GM12878 (cell line): ENCODE results near the gene VEPH1. TPM values are rescaled to one million over a fixed set of nuclear protein-coding genes. Genes with fewer than 3 reads are reported as not detected.

Experiments
- ATAC-seq: fragments of 200-7000 bp; cut with Tn5 transposase; 3 replicates; pipeline ENCODE4 v1.9.1; 2020; ENCODE audit warnings: mild to moderate bottlenecking, moderate library complexity
- BruUV-seq: library from RNA; stranded (reverse); fragments of 400-500 nt; replicated peaks from 2 replicates; lab custom pipeline; 2021; lab: Mats Ljungman, UMichigan
- CTCF ChIA-PET: fragments of 300-600 bp; sonication (Branson Sonifier 250); formaldehyde crosslinking; extraction: SDS; loops from one replicate; lab custom pipeline; 2021; ENCODE audit warnings: inconsistent platforms; lab: Yijun Ruan, JAX
- POLR2A ChIA-PET: fragments of 350-600 bp; formaldehyde crosslinking; extraction: SDS; loops from one replicate; lab custom pipeline; 2021; ENCODE audit warnings: inconsistent platforms; lab: Charles Lee
- RAD21 ChIA-PET: fragments of 300-600 bp; sonication (Branson Sonifier 250); formaldehyde crosslinking; loops from one replicate; lab custom pipeline; 2023; ENCODE audit warnings: antibody characterized with exemption; ENCODE audit not compliant: unreplicated experiment; lab: Charles Lee
- SMC1A ChIA-PET: fragments of 300-600 bp; sonication (Branson Sonifier 250); formaldehyde crosslinking; loops from one replicate; lab custom pipeline; 2023; ENCODE audit not compliant: unreplicated experiment, uncharacterized antibody; lab: Charles Lee
- DNase-seq: peaks from one replicate; pipeline ENCODE4 v3.0.0-alpha.2; 2011; ENCODE audit warnings: low read depth, low spot score
- FAIRE-seq: peaks from 3 replicates; lab custom pipeline; 2011; peaks lifted over from hg19 to GRCh38; lab: Jason Lieb, UNC
- H2AFZ ChIP-seq: 2 replicates; pipeline ENCODE4 v1.6.0; 2011; ENCODE audit warnings: low read depth, low read length, control low read depth; ENCODE audit not compliant: control insufficient read depth
- H3K27ac ChIP-seq: 2 replicates; pipeline ENCODE4 v1.5.1; 2011; ENCODE audit warnings: control low read depth; ENCODE audit not compliant: control insufficient read depth, insufficient read depth
- H3K27me3 ChIP-seq, 2 experiments: replicated peaks in 1 of 2; 2 replicates each; pipeline versions ENCODE4 v1.6.0 to v1.6.1; 2011; ENCODE audit warnings: low read length in 1 of 2; ENCODE audit not compliant: control insufficient read depth in 2 of 2, insufficient read depth in 2 of 2
- H3K36me3 ChIP-seq, 2 experiments: 2 replicates each; pipeline ENCODE4 v1.5.1; 2011; ENCODE audit warnings: low read length in 1 of 2; ENCODE audit not compliant: control insufficient read depth in 2 of 2, insufficient read depth in 2 of 2
- H3K4me1 ChIP-seq: 2 replicates; pipeline ENCODE4 v1.6.1; 2011; ENCODE audit warnings: mild to moderate bottlenecking, low read length, moderate library complexity, mixed read lengths; ENCODE audit not compliant: control insufficient read depth, insufficient read depth
- H3K4me2 ChIP-seq: 2 replicates; pipeline ENCODE4 v1.6.0; 2011; ENCODE audit warnings: control low read depth; ENCODE audit not compliant: control insufficient read depth, insufficient read depth
- H3K4me3 ChIP-seq: fragments of 200-600 bp; sonication (generic); 2 replicates; pipeline ENCODE4 v1.5.1; 2016
- H3K79me2 ChIP-seq: 2 replicates; pipeline ENCODE4 v1.6.0; 2011; ENCODE audit warnings: low read length; ENCODE audit not compliant: control insufficient read depth, insufficient read depth
- H3K9ac ChIP-seq: 2 replicates; pipeline ENCODE4 v1.8.0; 2011; ENCODE audit warnings: low read length, control low read depth, mixed read lengths; ENCODE audit not compliant: control insufficient read depth, insufficient read depth
- H3K9me3 ChIP-seq: replicated peaks from 3 replicates; pipeline ENCODE4 v1.5.1; 2011; ENCODE audit warnings: mild to moderate bottlenecking, low read length; ENCODE audit not compliant: control insufficient read depth, insufficient read depth
- H4K20me1 ChIP-seq: 2 replicates; pipeline ENCODE4 v1.6.0; 2011; ENCODE audit not compliant: control insufficient read depth, insufficient read depth
- CHD4 ChIP-seq: fragments of 200-600 bp; sonication (generic); IDR thresholded peaks from 2 replicates; pipeline ENCODE4 v1.6.1; 2016; ENCODE audit warnings: mild to moderate bottlenecking
- MTA2 ChIP-seq: fragments of 450-650 bp; IDR thresholded peaks from 2 replicates; pipeline ENCODE4 v1.6.1; 2016; ENCODE audit warnings: low read depth, mild to moderate bottlenecking, moderate library complexity
- SIX5 ChIP-seq: IDR thresholded peaks from 2 replicates; pipeline ENCODE4 v1.6.1; 2011; ENCODE audit warnings: mild to moderate bottlenecking, low read depth, low read length, moderate library complexity; ENCODE audit not compliant: severe bottlenecking
- WGBS: methylation state at CpG from one replicate; pipeline ENCODE4 v1.1.6; 2016; ENCODE audit warnings: low lambda C conversion rate; ENCODE audit not compliant: insufficient replicate concordance, insufficient coverage; ENCODE audit errors: missing lambda C conversion rate; 5-methylcytosine and 5-hydroxymethylcytosine counted together
- in situ Hi-C: fragments of 300-500 bp; cut with MboI; formaldehyde crosslinking; loops from 9 replicates; pipeline ENCODE4 v1.14.3; 2018; ENCODE audit warnings: mixed read lengths
- intact Hi-C: fragments of 100-400 bp; cut with micrococcal nuclease; formaldehyde crosslinking; loops from one replicate; pipeline ENCODE4 v1.14.2; 2022; ENCODE audit not compliant: unreplicated experiment
- polyA plus RNA-seq, 11 experiments: library from polyadenylated mRNA; depleted of rRNA in 4 of 11; unstranded in 6 of 11; stranded (reverse) in 5 of 11; fragments of >200 nt; fragmentation: Nextera tagmentation in 4 of 11; fragmentation: Illumina TruSeq in 1 of 11; extraction: Ambion mirVana in 4 of 11; extraction: Trizol in 1 of 11; gene quantifications; 1 replicate in 1 of 11; 2 replicates in 10 of 11; pipeline versions ENCODE4 v1.2.1 to v1.2.3, GENCODE V29; 2011 to 2016; ENCODE audit warnings: inconsistent platforms in 2 of 11, missing spikeins in 2 of 11, low read depth in 1 of 11
- total RNA-seq, 4 experiments: library from RNA; depleted of rRNA in 3 of 4; stranded (reverse); fragments of >200 nt in 3 of 4; fragmentation: Illumina TruSeq in 1 of 4; extraction: Trizol in 1 of 4; gene quantifications; 2 replicates each; pipeline versions ENCODE4 v1.2.1 to v1.2.3, GENCODE V29; 2013 to 2021
- TF ChIP-seq, protein P1 (sequence below): fragments of 450-650 bp; IDR thresholded peaks from 2 replicates; pipeline ENCODE4 v1.6.1; 2017; ENCODE audit warnings: low read depth, mild to moderate bottlenecking, moderate library complexity
- TF ChIP-seq, protein P2 (sequence below): IDR thresholded peaks from 2 replicates; pipeline ENCODE4 v1.6.1; 2011; ENCODE audit warnings: low read depth, low read length, improper control_type of control experiment, borderline replicate concordance

VEPH1 gene
- total and polyA plus RNA-seq, 10 of the 15 experiments (the other 5 are each of a cell fraction or from before 2014, with no cell fraction given), result 0.04 to 0.26 (median 0.17) TPM; not detected in 7

DNA sequence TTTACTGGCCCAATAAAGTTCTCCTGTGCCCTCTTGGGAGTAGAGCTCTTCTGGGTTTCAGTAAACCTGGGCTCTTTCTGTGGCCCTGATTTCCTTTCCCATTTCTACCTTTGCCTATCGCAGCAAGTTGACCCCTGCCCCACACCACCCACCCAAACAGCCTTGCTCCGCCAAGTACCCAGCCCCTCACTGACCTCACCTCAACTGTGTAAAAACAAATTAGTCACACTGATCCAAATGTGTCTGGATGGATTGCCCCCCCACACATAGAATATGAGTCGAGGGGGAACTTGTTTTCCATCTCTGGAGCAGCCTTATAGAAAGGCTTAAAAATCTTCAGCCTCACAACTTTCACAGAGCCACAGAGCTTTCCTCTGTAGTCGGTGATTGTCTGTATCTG is 28.6 kb upstream of the VEPH1 start:
- Histone ChIP-seq H3K9ac (no peak overlapping the region), H3K27me3 (no peaks in the 10 kb centered on the region), H3K27ac (no peak overlapping the region), H3K79me2 (no peaks in the 10 kb centered on the region), H3K4me1 (no peaks in the 10 kb centered on the region), H2AFZ (no peak overlapping the region), H4K20me1 (no peaks in the 10 kb centered on the region; the same call in 1 of the 2 replicates), H3K4me2 (no peak overlapping the region), H3K9me3 (no peaks in the 10 kb centered on the region), H3K36me3 (no peaks in the 10 kb centered on the region), H3K4me3 (no peak overlapping the region)
- in situ Hi-C loops (no loop called here), intact Hi-C loops (loop anchor here (1.0 kb wide), 1 partner anchor 41 kb away; no protein-coding TSS in a partner anchor)
- RAD21 ChIA-PET, result interaction anchor here (1.0 to 4.8 kb wide), 5 partner anchors 20 to 67 kb away, joined by 3 to 56 read pairs (median 4); no protein-coding TSS in a partner anchor
- SMC1A ChIA-PET, result interaction anchor here (0.9 to 4.8 kb wide), 4 partner anchors 25 to 74 kb away, joined by 3 to 78 read pairs (median 4); no protein-coding TSS in a partner anchor
- WGBS, result 19% methylated on average over 2 of the region's 4 CpGs
- ATAC-seq (no peak; the same call in 2 of the 3 replicates), FAIRE-seq (no peak), DNase-seq (no peak)
- BruUV-seq, result no TSS peak
- POLR2A ChIA-PET, result no interaction called here
- CTCF ChIA-PET, result interaction anchor here (1.0 to 7.6 kb wide), 18 partner anchors 9 to 1260 kb away, joined by 3 to 181 read pairs (median 7); no protein-coding TSS in a partner anchor
- TF ChIP-seq, protein P1, sequence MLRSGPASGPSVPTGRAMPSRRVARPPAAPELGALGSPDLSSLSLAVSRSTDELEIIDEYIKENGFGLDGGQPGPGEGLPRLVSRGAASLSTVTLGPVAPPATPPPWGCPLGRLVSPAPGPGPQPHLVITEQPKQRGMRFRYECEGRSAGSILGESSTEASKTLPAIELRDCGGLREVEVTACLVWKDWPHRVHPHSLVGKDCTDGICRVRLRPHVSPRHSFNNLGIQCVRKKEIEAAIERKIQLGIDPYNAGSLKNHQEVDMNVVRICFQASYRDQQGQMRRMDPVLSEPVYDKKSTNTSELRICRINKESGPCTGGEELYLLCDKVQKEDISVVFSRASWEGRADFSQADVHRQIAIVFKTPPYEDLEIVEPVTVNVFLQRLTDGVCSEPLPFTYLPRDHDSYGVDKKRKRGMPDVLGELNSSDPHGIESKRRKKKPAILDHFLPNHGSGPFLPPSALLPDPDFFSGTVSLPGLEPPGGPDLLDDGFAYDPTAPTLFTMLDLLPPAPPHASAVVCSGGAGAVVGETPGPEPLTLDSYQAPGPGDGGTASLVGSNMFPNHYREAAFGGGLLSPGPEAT, result no peak
- TF ChIP-seq SIX5 (no peak), CHD4 (no peak)

- FAIRE-seq, result no peak
- H3K4me2 ChIP-seq, result no peak overlapping the region
- H3K27me3 ChIP-seq, result no peaks in the 10 kb centered on the region
- no peaks in the 10 kb centered on the region for H3K79me2 ChIP-seq
- no peak overlapping the region for H3K27ac ChIP-seq
- no peaks in the 10 kb centered on the region for H3K9me3 ChIP-seq
- in situ Hi-C loops, result no loop called here
- POLR2A ChIA-PET, result no interaction called here
- H4K20me1 ChIP-seq, result no peaks in the 10 kb centered on the region; the same call in 1 of the 2 replicates
- intact Hi-C loops, result no loop called here
- RAD21 ChIA-PET, result interaction anchor here (2.1 to 4.8 kb wide), 2 partner anchors 40 to 42 kb away, joined by 10 to 56 read pairs; no protein-coding TSS in a partner anchor
- no TSS peak for BruUV-seq
- SMC1A ChIA-PET, result interaction anchor here (2.2 to 4.8 kb wide), 2 partner anchors 42 to 45 kb away, joined by 5 to 78 read pairs; no protein-coding TSS in a partner anchor
- no peak overlapping the region for H3K4me3 ChIP-seq
- no peaks in the 10 kb centered on the region for H3K36me3 ChIP-seq
- TF ChIP-seq, protein P2, sequence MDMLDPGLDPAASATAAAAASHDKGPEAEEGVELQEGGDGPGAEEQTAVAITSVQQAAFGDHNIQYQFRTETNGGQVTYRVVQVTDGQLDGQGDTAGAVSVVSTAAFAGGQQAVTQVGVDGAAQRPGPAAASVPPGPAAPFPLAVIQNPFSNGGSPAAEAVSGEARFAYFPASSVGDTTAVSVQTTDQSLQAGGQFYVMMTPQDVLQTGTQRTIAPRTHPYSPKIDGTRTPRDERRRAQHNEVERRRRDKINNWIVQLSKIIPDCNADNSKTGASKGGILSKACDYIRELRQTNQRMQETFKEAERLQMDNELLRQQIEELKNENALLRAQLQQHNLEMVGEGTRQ, result no peak
- TF ChIP-seq MTA2, result no peak
- CTCF ChIA-PET, result interaction anchor here (0.6 to 7.6 kb wide), 6 partner anchors 9 to 75 kb away, joined by 3 to 181 read pairs (median 12); no protein-coding TSS in a partner anchor
- no peak overlapping the region for H2AFZ ChIP-seq
- no peak overlapping the region for H3K9ac ChIP-seq
- ATAC-seq, result no peak
- 20% methylated on average over 3 of the region's 3 CpGs for WGBS
- DNase-seq, result no peak
- H3K4me1 ChIP-seq, result no peaks in the 10 kb centered on the region
Measured at GRCh38 chr3:157531301-157531660, 28.1 kb upstream of the VEPH1 start.
